Embryonic facial prominence (tissue), 1 donor: ENCODE data around the gene B4GALT3.
A peak's percentile ranks its signal among the peaks of the same experiment; 100 is the strongest.

Experiments used
- DNase-seq: peaks from one replicate; pipeline ENCODE4 v3.0.0-alpha.2; 2016; ENCODE audit errors: extremely low spot score

Gene B4GALT3

GRCh38 chr1:161163793-161164192 is 13.5 kb downstream of the B4GALT3 start:
- DNase-seq: no peak

DNA sequence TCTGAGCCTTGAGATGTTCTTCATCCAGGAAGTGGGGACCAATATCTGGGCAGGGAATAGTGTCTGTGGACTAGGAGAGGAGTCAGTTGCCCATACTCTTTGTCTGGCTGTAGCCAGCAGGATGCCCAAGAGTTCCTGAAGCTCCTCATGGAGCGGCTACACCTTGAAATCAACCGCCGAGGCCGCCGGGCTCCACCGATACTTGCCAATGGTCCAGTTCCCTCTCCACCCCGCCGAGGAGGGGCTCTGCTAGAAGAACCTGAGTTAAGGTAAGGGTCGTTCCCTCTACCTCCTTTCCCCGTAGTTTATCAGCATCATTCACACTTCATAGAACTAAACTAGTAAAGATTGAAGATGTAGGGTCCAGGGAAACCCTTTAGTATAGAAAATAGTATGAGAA is 14.5 kb downstream of the B4GALT3 start:
- no peak for DNase-seq

DNA sequence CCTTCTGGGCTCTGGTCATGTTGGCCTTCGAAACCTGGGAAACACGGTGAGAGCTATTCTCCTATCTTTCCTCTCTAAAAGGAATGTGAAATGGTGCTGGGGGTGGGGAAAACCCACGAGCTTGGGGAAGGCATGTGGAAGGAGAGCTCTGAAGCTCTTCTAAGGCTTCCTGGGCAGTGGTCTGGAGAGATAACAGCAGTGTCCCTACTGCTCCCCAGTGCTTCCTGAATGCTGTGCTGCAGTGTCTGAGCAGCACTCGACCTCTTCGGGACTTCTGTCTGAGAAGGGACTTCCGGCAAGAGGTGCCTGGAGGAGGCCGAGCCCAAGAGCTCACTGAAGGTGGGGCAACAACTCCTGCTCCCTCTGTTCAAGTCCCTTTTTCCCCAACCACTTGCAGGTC is 15.3 kb downstream of the B4GALT3 start:
- no peak for DNase-seq

- DNase-seq: no peak
These were observed 15.7 kb downstream of the B4GALT3 start for GRCh38 chr1:161161652-161162051.

DNA sequence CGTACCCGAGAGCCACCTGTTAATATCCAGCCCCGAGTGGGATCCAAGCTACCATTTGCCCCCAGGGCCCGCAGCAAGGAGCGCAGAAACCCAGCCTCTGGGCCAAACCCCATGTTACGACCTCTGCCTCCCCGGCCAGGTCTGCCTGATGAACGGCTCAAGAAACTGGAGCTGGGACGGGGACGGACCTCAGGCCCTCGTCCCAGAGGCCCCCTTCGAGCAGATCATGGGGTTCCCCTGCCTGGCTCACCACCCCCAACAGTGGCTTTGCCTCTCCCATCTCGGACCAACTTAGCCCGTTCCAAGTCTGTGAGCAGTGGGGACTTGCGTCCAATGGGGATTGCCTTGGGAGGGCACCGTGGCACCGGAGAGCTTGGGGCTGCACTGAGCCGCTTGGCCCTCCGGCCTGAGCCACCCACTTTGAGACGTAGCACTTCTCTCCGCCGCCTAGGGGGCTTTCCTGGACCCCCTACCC is 16.6 kb downstream of the B4GALT3 start:
- DNase-seq: no peak

DNA sequence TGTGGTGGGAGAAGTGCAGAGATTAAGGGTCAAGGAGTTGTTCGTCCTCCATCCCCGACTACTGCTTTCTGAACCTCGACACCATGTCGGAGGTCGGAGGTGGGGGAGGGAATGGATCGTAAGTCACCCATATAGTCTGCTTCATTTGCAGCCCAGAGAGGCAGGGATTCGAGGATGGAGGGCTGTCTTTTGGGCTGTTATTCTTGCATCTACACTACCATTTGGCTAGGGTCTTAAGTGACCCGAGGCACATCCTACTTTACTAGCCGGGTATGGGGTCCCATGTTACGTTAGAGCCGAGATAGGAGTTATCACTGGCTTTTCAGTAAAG is 17.4 kb downstream of the B4GALT3 start:
- DNase-seq: no peak

DNA sequence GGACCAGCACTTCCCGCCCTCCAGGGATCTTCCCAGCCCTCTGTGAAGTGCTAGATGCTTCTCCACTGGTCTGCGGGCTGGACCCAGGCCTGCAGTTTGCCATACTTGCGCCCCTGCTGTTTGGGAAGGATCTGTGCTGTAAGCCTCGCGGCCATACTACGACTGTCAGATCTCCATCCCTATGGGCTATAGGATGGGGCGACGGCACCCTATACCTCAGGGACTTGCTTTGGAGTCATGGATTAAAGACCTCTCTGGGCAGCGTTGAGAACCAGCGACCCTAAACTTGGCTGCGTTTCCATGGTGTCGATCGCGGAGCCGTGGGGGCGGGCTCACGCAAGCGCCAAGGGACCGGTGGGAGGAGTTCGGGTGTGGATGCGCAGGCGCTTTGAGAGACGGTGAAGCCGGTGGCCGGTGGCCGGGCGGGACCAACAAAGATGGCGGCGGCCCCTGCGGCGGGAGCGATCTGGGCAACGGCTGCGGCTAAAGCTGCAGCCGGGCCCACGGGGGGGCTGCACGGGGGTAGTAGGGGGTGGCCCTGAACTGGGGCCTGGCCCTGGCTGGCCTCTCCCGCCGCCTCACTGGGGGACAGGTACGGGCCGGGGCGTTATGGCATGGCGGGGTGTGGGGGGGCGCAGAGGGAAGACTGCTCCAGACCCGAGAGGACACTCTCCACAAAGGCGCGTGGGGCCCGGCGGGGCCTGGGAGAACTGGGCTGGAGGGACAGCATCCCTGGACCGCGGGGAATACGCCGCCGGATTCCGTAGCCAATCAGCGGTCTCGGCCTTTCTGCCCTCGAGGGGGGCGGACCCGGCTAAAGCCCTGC is 18.0 kb downstream of the B4GALT3 start, which contains the start of gene USP21:
Gene USP21 (plus strand): TSS at position 414 of the 826 bp plus-strand sequence. CDS start 1,141 bp downstream, outside the sequence.
- peak; percentile 92 for DNase-seq

- no peak for DNase-seq
These were observed 18.8 kb downstream of the B4GALT3 start for GRCh38 chr1:161158316-161159010.

- DNase-seq: no peak
These were observed 19.4 kb downstream of the B4GALT3 start for GRCh38 chr1:161157867-161158266.

DNA sequence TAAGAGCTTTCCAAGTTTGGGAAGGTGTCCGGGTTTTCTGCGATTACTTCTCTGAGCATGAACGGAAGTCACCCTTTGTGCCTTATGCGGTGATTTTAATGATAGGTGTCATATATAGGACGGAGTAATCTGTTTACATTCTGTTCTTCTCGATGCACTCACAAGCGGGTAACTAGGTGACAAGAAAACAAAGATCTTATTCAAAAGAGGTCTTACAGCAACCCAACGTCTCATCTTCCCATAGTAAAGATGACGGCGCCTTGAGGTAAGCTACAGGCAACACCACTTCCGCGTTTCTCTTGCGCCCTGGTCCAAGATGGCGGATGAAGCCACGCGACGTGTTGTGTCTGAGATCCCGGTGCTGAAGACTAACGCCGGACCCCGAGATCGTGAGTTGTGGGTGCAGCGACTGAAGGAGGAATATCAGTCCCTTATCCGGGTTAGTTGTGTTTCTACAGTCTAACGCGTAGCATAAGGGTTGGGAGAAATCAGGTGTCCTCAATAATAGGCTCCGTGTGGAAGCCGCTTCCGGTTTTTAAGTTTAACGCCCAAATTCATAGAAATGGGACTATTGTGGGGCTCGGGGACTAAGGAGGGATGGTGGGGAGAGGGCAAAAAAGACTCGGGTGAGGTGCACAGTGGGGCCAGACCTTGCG is 23.5 kb downstream of the B4GALT3 start, which contains the start of gene UFC1:
Gene UFC1 (plus strand): TSS at position 297 of the 656 bp plus-strand sequence. CDS start 20 bp downstream, at position 317.
- peak; percentile 91 for DNase-seq

DNA sequence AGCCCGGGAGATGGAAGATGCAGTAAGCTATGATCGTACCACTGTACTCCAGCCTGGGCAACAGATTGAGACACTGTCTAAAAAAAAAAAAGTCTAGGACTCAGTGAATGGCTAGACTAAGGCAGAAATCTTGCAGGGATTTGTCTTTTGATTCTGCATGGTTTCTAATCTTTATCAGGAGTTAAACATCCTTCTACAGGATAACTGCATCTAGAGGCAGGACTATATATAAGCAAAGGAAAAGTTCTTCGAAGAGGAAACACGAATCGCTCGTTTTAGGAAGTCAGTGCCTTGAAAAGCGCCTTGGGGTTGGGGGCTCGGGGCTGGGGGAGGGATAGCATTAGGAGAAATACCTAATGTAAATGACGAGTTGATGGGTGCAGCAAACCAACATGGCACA is 24.1 kb downstream of the B4GALT3 start:
- DNase-seq: no peak

- no peak for DNase-seq
These were observed 31.5 kb downstream of the B4GALT3 start for GRCh38 chr1:161145832-161146231.

GRCh38 chr1:161140755-161141400 is 36.4 kb downstream of the B4GALT3 start:
- no peak for DNase-seq

GRCh38 chr1:161139766-161140165 is 37.5 kb downstream of the B4GALT3 start:
- DNase-seq: no peak

- no peak for DNase-seq
These were observed 38.9 kb downstream of the B4GALT3 start for GRCh38 chr1:161138431-161138830.

GRCh38 chr1:161137881-161138280 is 39.4 kb downstream of the B4GALT3 start:
- DNase-seq: no peak

GRCh38 chr1:161133220-161133740 is 44.0 kb downstream of the B4GALT3 start:
- DNase-seq: no peak

- DNase-seq: peak; percentile 94
These were observed 44.7 kb downstream of the B4GALT3 start, which contains the start of gene DEDD for GRCh38 chr1:161132410-161133219. DEDD (minus strand) TSS chr1:161132667; CDS start chr1:161124462, 8,205 bp downstream.

GRCh38 chr1:161131523-161132409 is 45.5 kb downstream of the B4GALT3 start:
- peak; percentile 14 for DNase-seq

GRCh38 chr1:161130266-161130665 is 47.0 kb downstream of the B4GALT3 start:
- no peak for DNase-seq
